ENCODE results near the gene ATP6V1F. TPM values are rescaled to one million over a fixed set of nuclear protein-coding genes. Genes with fewer than 3 reads are reported as not detected.

The ATP6V1F gene
- total RNA-seq, 1 experiment from 2014 or later, result 125 TPM

DNA sequence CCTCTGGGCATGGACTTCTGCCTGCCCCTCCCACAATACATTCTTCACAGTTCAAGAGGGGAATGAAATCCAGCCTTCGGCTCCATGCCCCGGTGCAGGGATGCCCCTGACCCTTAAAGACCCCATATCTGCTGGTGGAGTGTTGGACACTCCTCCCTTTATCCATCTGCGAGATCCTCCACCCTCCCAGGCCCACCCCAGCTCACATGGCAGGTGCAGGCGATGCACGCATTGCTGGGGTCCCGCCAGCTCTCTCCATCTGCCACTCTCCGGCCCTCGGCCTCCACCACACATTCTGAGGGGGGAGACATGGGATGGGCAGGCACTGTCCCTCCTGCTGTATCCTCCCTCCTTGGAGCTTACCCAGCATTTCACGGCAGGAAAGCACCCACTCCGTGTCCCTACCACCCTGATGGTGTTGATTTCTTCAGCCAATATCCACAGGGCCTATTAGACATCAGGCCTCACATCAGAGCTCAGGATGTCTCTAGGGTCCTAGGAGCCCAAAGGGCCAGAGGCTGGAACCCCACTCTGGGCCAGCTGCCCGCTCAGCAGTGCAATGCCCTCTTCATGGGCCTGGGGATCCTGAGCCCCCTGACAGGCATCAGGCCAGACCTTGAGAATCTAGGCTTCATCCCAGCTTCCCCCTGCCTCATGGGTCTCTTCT is 18.3 kb downstream of the ATP6V1F start:
- no peaks in the 10 kb centered on the region for H3K27me3 Mint-ChIP-seq (ENCODE audit: insufficient read depth, unreplicated experiment)
- H3K27ac Mint-ChIP-seq (ENCODE audit: low read depth, unreplicated experiment), result no peak overlapping the region
- intact Hi-C loops (cut with micrococcal nuclease), result loop anchor here (5.0 kb wide), 2 partner anchors 404 to 454 kb away; partner anchors contain the start of gene METTL2B
- POLR2A ChIA-PET, result interaction anchor here (0.6 to 1.8 kb wide), 2 partner anchors 12 to 17 kb away, joined by 3 to 5 read pairs; no protein-coding TSS in a partner anchor
- H3K9me3 Mint-ChIP-seq (ENCODE audit: unreplicated experiment), result no peaks in the 10 kb centered on the region
- no peak for DNase-seq (ENCODE audit: unreplicated experiment)
- CTCF ChIA-PET, result interaction anchor here (0.6 to 3.9 kb wide), 15 partner anchors 10 to 406 kb away, joined by 3 to 32 read pairs (median 4); partner anchors contain the start of gene ATP6V1F
- TF ChIP-seq, protein P1, sequence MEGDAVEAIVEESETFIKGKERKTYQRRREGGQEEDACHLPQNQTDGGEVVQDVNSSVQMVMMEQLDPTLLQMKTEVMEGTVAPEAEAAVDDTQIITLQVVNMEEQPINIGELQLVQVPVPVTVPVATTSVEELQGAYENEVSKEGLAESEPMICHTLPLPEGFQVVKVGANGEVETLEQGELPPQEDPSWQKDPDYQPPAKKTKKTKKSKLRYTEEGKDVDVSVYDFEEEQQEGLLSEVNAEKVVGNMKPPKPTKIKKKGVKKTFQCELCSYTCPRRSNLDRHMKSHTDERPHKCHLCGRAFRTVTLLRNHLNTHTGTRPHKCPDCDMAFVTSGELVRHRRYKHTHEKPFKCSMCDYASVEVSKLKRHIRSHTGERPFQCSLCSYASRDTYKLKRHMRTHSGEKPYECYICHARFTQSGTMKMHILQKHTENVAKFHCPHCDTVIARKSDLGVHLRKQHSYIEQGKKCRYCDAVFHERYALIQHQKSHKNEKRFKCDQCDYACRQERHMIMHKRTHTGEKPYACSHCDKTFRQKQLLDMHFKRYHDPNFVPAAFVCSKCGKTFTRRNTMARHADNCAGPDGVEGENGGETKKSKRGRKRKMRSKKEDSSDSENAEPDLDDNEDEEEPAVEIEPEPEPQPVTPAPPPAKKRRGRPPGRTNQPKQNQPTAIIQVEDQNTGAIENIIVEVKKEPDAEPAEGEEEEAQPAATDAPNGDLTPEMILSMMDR (IDR thresholded peaks at IDR 0.05; ENCODE audit: unreplicated experiment), result no peak
- no peaks in the 10 kb centered on the region for H3K4me1 Mint-ChIP-seq (ENCODE audit: insufficient read depth, unreplicated experiment)
- no TSS peak for BruUV-seq (replicated peaks)
- H3K4me3 Mint-ChIP-seq (ENCODE audit: unreplicated experiment), result no peak overlapping the region
- H3K36me3 Mint-ChIP-seq (ENCODE audit: insufficient read depth, unreplicated experiment), result no peaks in the 10 kb centered on the region

DNA sequence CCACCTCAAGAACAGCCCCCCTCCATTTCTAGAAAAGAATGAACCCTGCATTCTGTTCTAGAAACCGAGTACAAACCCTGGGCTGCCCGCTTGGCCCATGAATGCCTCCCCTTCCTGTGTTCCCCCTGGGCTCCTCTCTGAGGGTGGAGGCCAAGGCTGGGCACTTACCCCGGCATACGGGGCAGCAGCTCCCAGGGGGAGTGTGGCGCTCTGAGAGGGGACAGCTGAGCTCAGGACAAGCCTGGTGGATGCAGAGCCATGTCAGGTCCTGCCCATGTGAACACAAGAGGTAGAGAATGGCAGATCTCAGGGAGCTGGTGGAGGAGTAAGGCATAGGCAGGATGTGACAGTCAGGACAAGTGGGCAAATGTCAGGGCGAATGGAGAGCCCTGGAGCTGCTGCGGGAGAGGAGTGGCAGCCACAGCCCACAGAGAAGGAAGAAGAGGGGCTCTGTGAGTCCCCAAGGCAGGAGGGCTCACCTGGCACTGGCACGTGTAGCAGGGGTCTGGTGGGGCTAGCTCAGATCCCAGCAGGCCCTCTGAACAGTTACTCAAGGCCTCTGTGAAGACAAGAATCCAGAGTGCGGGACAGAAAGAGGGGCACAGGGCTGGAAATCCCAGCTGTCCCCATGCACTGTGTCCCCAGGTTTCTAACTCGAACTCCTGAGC is 18.9 kb downstream of the ATP6V1F start:
- Mint-ChIP-seq H3K4me1 (ENCODE audit: insufficient read depth, unreplicated experiment) (no peaks in the 10 kb centered on the region), H3K27me3 (ENCODE audit: insufficient read depth, unreplicated experiment) (no peaks in the 10 kb centered on the region), H3K4me3 (ENCODE audit: unreplicated experiment) (no peak overlapping the region), H3K9me3 (ENCODE audit: unreplicated experiment) (no peaks in the 10 kb centered on the region), H3K27ac (ENCODE audit: low read depth, unreplicated experiment) (no peak overlapping the region), H3K36me3 (ENCODE audit: insufficient read depth, unreplicated experiment) (no peaks in the 10 kb centered on the region)
- TF ChIP-seq, protein P1 (IDR thresholded peaks at IDR 0.05; ENCODE audit: unreplicated experiment), result no peak
- no peak for DNase-seq (ENCODE audit: unreplicated experiment)
- POLR2A ChIA-PET, result interaction anchor here (1.8 kb wide), 1 partner anchor 13 kb away, joined by 5 read pairs; no protein-coding TSS in a partner anchor
- CTCF ChIA-PET, result interaction anchor here (0.6 to 3.9 kb wide), 12 partner anchors 19 to 407 kb away, joined by 3 to 32 read pairs (median 4); partner anchors contain the start of gene ATP6V1F
- no TSS peak for BruUV-seq (replicated peaks)
- intact Hi-C loops (cut with micrococcal nuclease), result loop anchor here (5.0 kb wide), 2 partner anchors 404 to 454 kb away; partner anchors contain the start of gene METTL2B

DNA sequence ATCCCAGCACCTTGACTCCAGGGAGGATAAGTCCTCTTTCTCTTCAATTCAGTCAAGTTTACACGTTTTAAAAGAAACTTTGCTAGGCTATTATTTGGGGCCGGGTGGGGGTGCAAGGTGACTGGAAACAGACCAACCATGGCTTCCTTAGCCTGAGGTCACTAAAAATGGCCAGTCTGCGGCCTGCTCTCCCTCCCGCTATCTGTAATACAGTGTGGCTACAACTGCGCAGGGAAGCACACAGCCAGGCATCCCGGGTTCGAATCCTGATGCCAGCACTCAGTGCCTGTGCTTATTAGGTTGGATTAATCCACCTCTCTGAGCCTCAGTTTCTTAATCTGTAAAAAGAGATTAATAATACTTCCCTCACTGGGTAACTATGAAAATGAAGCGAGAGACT is 19.5 kb downstream of the ATP6V1F start:
- no TSS peak for BruUV-seq (replicated peaks)
- TF ChIP-seq, protein P1 (IDR thresholded peaks at IDR 0.05; ENCODE audit: unreplicated experiment), result no peak
- ChIA-PET POLR2A (no interaction called here), CTCF (interaction anchor here (0.6 to 3.9 kb wide), 9 partner anchors 8 to 407 kb away, joined by 3 to 32 read pairs (median 6); partner anchors contain the start of gene ATP6V1F)
- Mint-ChIP-seq H3K27me3 (ENCODE audit: insufficient read depth, unreplicated experiment) (no peaks in the 10 kb centered on the region), H3K4me1 (ENCODE audit: insufficient read depth, unreplicated experiment) (no peaks in the 10 kb centered on the region), H3K4me3 (ENCODE audit: unreplicated experiment) (no peak overlapping the region), H3K9me3 (ENCODE audit: unreplicated experiment) (no peaks in the 10 kb centered on the region), H3K36me3 (ENCODE audit: insufficient read depth, unreplicated experiment) (no peaks in the 10 kb centered on the region), H3K27ac (ENCODE audit: low read depth, unreplicated experiment) (no peak overlapping the region)
- intact Hi-C loops (cut with micrococcal nuclease), result loop anchor here (5.0 kb wide), 2 partner anchors 405 to 455 kb away; partner anchors contain the start of gene METTL2B
- DNase-seq (ENCODE audit: unreplicated experiment), result no peak

All from MCF 10A (cell line).